ENCODE results near the gene CTNNBL1.
A peak's percentile ranks its signal among the peaks of the same experiment; 100 is the strongest.

Gene CTNNBL1

GRCh38 chr20:37733416-37733815 lies 39.6 kb downstream of the CTNNBL1 start:
- no peak overlapping the region for H3K4me3 ChIP-seq (ENCODE audit: low read depth, low read length)
- DNase-seq (ENCODE audit: low read depth), result no peak

GRCh38 chr20:37734228-37734985 lies 40.6 kb downstream of the CTNNBL1 start:
- peak; percentile 25 for DNase-seq (ENCODE audit: low read depth)
- no peak overlapping the region for H3K4me3 ChIP-seq (ENCODE audit: low read depth, low read length)

DNA sequence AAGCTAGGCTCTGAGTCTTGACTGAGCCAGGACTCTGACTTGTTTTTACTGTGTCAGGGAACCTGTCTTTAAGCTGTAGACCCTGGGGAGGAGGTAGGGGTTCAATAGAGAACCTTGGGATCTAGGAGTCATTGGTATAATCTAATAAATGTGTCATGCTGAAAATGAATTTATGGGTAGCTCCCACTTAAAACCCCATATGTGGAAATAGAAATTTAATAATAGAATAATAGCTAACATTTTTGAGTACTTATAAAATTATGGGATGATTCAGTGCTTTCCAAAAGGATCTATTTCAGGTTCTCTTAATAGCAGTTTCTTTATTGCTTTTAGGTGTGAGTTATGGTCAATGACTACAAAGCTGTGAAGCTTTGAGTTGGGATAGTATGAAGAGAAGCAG lies 41.7 kb downstream of the CTNNBL1 start:
- H3K4me3 ChIP-seq (ENCODE audit: low read depth, low read length), result no peak overlapping the region
- DNase-seq (ENCODE audit: low read depth), result no peak

DNA sequence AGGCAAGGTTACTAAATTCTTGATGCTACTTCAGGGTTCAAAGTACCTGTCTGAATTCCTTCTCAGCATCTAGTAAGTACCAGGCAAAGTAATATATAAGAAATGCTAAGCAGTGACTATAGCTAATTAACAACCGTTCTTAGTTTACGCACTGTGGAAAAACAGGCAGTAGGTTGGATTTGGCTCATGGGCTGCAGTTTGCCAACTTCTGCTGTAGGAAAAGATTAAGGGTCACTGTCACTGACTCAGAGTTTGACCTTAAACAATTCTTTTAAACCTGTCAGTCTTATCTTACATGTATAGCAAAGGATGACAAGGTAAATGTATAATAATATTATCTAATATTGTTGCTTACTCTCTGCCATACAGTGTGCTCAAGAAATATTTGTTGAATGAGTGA lies 42.3 kb downstream of the CTNNBL1 start:
- H3K4me3 ChIP-seq (ENCODE audit: low read depth, low read length), result no peak overlapping the region
- DNase-seq (ENCODE audit: low read depth), result no peak

DNA sequence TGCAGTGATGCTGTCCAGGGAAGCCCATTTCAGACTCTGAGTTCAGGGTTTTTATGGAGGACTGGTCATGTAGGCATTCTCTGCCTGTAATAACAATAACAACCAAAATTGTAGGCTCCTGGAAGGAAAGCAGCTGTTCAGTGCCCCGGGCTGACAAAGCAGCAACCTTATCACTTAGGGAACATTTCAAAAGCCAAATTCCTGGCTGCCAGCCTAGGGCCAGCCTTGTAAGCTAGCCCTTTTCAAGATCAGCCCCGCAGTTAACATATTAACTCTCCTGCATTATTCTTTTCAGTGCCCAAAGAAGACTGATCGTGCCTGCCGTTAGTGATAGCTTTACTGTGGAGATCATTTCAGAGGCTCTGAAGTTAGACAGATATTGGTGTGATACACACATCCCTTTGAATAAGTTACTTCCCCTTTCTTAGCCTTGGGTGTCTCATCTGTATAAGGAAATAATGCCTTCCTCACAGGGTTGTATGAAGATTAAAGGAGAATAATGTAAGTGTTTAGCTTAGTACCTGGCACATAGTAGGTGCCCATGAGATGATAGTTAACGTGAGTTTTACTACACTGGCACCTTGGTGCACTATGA lies 44.1 kb downstream of the CTNNBL1 start:
- H3K4me3 ChIP-seq (ENCODE audit: low read depth, low read length), result no peak overlapping the region
- no peak for DNase-seq (ENCODE audit: low read depth)

DNA sequence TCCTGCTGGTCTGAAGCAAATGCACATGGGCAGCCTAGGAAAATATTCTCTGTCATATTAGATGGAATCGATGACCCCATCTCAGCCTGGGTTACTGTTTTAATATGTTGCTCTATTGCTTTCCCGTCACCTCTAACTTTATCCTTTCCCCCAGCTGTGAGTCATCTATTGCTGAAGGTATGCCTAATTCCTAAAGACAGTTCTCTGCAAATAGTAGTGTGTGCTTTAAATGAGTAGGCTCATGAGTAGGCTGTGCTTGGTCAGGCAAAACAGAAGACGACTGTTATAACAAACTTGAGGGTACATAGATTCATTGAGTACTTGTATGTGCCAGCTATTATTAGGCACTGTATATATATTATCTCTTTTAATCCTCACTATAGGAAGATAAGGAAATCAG lies 47.2 kb downstream of the CTNNBL1 start:
- H3K4me3 ChIP-seq (ENCODE audit: low read depth, low read length), result no peak overlapping the region
- peak; percentile 21 for DNase-seq (ENCODE audit: low read depth)

DNA sequence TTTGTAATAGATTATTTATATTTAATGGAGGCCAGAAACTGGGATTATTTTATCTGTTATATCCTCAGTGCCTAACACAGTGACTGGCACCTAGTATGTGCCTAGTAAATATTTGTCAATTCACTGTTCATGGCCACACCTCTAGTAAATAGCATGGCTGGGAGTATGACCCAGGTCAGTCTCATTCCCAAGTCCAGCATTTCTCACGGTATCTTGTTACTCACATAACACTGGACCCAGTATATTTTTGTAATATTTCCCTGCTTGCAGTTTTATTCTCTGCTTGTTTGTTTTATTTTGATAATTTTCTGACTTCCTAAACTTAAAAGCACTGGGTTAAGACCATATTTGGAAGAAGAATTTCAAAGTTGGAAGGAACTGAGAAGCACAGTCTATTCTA lies 47.7 kb downstream of the CTNNBL1 start:
- no peak for DNase-seq (ENCODE audit: low read depth)
- no peak overlapping the region for H3K4me3 ChIP-seq (ENCODE audit: low read depth, low read length)

- H3K4me3 ChIP-seq (ENCODE audit: low read depth, low read length), result no peak overlapping the region
- no peak for DNase-seq (ENCODE audit: low read depth)
These were observed 48.3 kb downstream of the CTNNBL1 start for GRCh38 chr20:37742131-37742530.

DNA sequence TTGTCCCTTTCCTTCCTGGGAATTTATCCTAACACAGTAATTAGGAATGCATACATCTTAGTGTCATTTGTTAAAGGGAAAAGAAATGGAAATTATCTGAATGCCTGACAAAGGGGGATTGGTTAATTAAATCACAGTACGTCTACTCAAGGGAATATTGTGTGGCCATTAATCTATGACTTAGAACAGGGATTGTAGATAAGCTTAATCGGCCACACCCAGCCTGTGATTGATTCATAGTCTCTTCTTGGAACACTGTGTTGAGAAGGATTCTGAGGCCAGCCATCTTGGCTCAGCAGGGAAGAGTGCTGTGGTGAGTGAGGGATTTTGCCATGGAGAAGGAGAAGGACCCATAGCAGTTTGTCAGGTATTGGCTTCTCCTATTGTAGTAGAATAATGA lies 50.5 kb downstream of the CTNNBL1 start:
- H3K4me3 ChIP-seq (ENCODE audit: low read depth, low read length), result no peak overlapping the region

DNA sequence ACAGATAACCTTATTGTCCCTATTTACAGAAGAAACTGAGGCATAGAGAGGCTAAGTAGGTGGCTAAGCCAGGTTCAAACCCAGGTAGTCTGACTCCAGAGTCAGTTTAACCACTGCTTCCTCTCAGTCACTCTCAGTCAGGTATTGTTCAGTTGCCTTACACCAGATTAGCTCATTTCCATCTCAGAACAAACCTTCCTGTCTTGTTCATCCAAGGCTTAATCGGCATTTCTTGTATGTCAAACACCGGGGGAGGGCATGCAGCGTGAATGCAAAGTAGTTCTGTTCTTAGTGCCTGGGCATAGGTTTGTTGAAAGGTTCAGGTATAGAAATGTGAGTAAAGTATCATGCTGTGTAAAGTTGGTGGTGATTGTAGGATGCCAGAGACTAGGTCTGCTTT lies 51.7 kb downstream of the CTNNBL1 start:
- DNase-seq (ENCODE audit: low read depth), result no peak
- H3K4me3 ChIP-seq (ENCODE audit: low read depth, low read length), result no peak overlapping the region

More for the DNA sequence above, 50.5 kb downstream of the CTNNBL1 start:
- DNase-seq (ENCODE audit: low read depth), result no peak

- no peak for DNase-seq (ENCODE audit: low read depth)
- H3K4me3 ChIP-seq (ENCODE audit: low read depth, low read length), result no peak overlapping the region
These were observed 54.2 kb downstream of the CTNNBL1 start for GRCh38 chr20:37748015-37748414.

DNA sequence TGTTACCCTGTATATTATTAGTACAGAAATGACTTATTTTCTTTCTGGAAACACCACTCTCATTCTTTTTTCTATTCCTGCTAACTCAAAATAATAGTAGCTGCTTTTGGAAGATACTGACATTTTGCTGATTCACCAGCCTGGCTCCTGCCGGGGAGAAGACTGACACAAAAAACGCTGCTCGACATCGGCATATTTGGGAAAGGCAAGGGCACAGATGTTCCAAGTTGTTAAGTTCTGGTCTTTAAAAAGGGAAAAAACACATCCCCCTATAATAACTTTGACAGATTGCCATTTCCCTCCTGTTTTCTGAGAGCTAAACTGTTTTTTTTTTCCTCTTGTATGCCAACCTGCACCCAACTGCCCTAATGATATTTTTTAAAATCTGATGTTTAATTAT lies 55.4 kb downstream of the CTNNBL1 start:
- H3K4me3 ChIP-seq (ENCODE audit: low read depth, low read length), result no peak overlapping the region
- DNase-seq (ENCODE audit: low read depth), result no peak

DNA sequence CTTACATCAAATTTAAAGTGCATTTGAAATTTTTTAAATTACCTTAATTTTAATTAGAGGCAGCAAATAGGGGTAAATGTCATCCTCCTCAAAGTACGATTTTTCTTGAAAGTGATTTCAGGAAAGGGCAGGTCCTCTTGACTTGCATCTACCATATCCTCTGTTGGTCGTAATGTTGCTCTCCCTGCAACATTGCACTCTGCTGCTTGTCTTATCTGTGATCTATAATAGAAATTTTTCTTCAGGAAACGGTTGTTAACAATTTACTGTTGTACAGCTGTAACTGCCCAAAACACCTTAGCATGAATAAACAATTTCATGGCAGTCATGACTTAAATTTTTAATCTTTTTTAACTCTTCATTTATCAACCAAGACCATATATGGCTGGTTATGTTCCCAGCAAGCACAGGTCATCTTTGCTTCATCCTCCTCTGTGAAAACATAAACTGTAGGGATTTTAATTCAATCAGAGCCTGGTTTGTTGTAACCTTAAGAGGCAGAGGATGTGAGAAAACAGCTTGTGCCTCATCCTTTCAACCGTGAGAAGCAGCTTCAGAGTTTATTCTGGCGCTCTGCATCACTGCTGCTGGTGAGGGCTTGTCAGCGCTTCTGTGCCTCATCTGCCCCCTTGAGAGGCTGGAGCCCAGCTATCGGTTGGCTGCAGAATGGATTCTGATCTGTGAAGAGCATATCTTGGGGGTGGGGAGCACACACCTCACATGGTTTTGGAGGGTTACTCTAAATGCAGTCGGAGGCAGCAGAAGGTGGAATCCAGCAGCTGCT lies 56.0 kb downstream of the CTNNBL1 start:
- H3K4me3 ChIP-seq (ENCODE audit: low read depth, low read length), result no peak overlapping the region
- DNase-seq (ENCODE audit: low read depth), result no peak

DNA sequence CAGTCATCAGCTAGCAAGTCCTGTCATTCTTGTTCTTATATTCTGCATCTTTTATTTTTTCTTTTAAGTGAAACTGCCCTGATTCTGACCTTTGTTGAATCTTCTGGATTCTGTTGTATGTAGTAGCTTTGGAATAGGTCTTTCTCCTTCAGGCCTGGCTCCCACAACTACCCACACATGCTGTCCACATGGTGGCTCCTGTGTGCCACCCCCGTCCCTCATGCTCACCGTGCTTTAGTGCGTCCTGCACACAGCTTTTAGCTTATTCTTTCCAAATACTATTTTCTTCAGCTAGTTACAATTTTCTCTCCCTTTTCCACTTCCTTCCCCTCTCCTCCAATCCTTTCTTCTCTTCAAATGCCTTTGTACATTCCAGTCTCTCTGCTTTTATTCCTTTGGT lies 61.8 kb downstream of the CTNNBL1 start:
- H3K4me3 ChIP-seq (ENCODE audit: low read depth, low read length), result no peak overlapping the region
- no peak for DNase-seq (ENCODE audit: low read depth)

- no peak overlapping the region for H3K4me3 ChIP-seq (ENCODE audit: low read depth, low read length)
- no peak for DNase-seq (ENCODE audit: low read depth)
These were observed 62.4 kb downstream of the CTNNBL1 start for GRCh38 chr20:37756234-37756633.

- H3K4me3 ChIP-seq (ENCODE audit: low read depth, low read length), result no peak overlapping the region
- DNase-seq (ENCODE audit: low read depth), result no peak
These were observed 63.7 kb downstream of the CTNNBL1 start for GRCh38 chr20:37757550-37757949.

DNA sequence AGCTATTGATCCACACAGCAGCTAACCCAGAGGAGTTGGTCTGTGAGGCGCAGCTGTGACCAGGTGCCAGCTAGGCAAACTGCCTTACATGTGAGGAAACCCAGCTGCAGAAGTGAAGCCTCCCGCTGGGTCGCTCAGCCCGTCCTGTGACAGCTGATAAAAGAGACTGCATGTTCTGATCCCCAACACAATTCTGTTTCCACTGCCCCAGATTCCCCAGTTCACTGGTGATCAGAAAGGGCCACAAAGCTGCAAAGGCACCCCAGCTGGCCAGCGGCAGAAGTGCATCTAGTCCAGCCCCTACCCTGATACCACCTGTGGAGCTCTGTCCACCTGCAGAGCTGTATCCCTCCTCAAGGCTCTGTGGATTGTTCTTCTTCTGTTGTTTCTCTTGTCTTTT lies 64.5 kb downstream of the CTNNBL1 start:
- no peak for DNase-seq (ENCODE audit: low read depth)
- H3K4me3 ChIP-seq (ENCODE audit: low read depth, low read length), result no peak overlapping the region

GRCh38 chr20:37759052-37759553 lies 65.3 kb downstream of the CTNNBL1 start:
- DNase-seq (ENCODE audit: low read depth), result no peak
- no peak overlapping the region for H3K4me3 ChIP-seq (ENCODE audit: low read depth, low read length)

DNA sequence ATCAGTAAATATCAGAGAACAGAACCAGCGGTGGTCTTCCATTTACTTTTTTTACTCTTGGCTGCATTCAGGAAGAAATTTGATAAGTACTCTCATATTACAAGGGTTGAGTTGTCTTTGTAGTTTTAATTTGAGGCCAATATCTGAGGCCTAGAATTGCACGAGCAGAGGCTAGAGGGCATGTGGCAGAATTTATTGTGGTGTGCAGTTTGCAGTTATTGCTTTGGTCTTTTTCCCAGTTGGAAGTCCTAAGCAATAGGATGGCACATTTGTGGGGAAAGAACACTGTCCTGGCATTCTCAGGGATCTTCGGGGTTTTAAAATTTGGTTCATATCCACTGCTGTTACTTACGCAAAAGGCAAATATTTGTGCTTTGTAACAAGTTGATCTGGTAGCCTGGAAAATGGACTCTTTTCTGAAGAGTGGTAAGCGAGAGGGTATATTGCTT lies 66.0 kb downstream of the CTNNBL1 start:
- no peak for DNase-seq (ENCODE audit: low read depth)
- H3K4me3 ChIP-seq (ENCODE audit: low read depth, low read length), result no peak overlapping the region

GRCh38 chr20:37760322-37760721 lies 66.5 kb downstream of the CTNNBL1 start:
- no peak for DNase-seq (ENCODE audit: low read depth)
- no peak overlapping the region for H3K4me3 ChIP-seq (ENCODE audit: low read depth, low read length)

Measured in skeletal muscle cell (primary cell).